ENCODE measurements around the gene IMMP1L. TPM values are rescaled to one million over a fixed set of nuclear protein-coding genes. Genes with fewer than 3 reads are reported as not detected.

The IMMP1L gene
- total and polyA plus RNA-seq, 2 donors (not counting 3 experiments of a cell fraction or from before 2014, with no cell fraction given): 14.8 to 41.8 TPM

DNA sequence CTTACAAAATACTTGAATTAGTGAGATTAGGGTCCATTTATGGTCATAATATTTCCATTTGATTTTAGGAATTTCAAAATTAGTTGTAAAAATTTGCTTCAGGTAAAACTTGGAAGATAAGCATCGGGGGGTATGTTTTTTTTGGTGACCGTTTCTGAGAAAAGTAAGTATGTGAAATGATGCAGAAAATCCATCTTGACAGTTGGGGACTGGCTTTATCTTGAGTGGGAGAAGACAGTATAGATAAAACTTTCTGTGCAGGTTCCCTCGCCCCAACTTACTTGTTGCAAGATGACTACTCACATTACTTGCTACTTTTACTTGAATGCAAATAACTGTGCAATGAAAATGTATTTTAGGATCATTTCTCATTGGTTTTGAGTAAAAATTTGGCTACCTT lies 90.3 kb downstream of the IMMP1L start:
- Histone ChIP-seq H3K4me2 (ENCODE audit: insufficient read depth, low read length) (no peak overlapping the region), H3K4me1 (ENCODE audit: control insufficient read depth, extremely low read depth, insufficient read depth, low read length) (no peaks in the 10 kb centered on the region), H4K20me1 (replicated peaks; ENCODE audit: control insufficient read depth, extremely low read depth, insufficient read depth, low read length) (no peaks in the 10 kb centered on the region), H3K9me3 (replicated peaks; ENCODE audit: control insufficient read depth, insufficient read depth, low read length) (no peaks in the 10 kb centered on the region), H2AFZ (ENCODE audit: low read depth, low read length) (no peak overlapping the region), H3K9ac (replicated peaks; ENCODE audit: extremely low read depth, insufficient read depth, low read length) (no peak overlapping the region), H3K4me3 (replicated peaks in 1 of 3; ENCODE audit: insufficient read depth in 1 of 3, low read depth in 1 of 3, low read length in 3 of 3) (no peak overlapping the region), H3K36me3 (ENCODE audit: control insufficient read depth in 2 of 2, extremely low read depth in 1 of 2, insufficient read depth in 2 of 2, low read length in 2 of 2) (no peaks in the 10 kb centered on the region), H3K9me1 (replicated peaks; ENCODE audit: control insufficient read depth, extremely low read depth, insufficient read depth, low read length) (peaks cover 3% of the 10 kb centered on the region), H3K79me2 (ENCODE audit: control insufficient read depth, insufficient read depth, low read length) (no peaks in the 10 kb centered on the region), H3K27me3 (ENCODE audit: control insufficient read depth in 2 of 2, insufficient read depth in 2 of 2, low read length in 2 of 2) (no peaks in the 10 kb centered on the region), H3K27ac (ENCODE audit: insufficient read depth, low read depth, low read length) (no peak overlapping the region)
- TF ChIP-seq FOS (IDR thresholded peaks at IDR 0.05; ENCODE audit: borderline replicate concordance, insufficient read depth, low read length) (no peak), JUN (IDR thresholded peaks at IDR 0.05; ENCODE audit: borderline replicate concordance, insufficient read depth, insufficient read length, low read depth) (no peak), EZH2 (IDR thresholded peaks at IDR 0.05; ENCODE audit: borderline replicate concordance, low read depth, low read length, severe bottlenecking) (no peak)
- TF ChIP-seq, protein P1, sequence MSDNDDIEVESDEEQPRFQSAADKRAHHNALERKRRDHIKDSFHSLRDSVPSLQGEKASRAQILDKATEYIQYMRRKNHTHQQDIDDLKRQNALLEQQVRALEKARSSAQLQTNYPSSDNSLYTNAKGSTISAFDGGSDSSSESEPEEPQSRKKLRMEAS (IDR thresholded peaks at IDR 0.05; ENCODE audit: insufficient read depth, insufficient read length): no peak
- POLR2A ChIA-PET: no interaction called here
- BruUV-seq (replicated peaks): no TSS peak
- intact Hi-C loops (cut with micrococcal nuclease): no loop called here
- dilution Hi-C loops (cut with MboI; ENCODE audit: extremely low pct_ligation_motif_present, low sequenced_read_pairs): no loop called here
- DNase-seq (ENCODE audit: low read depth, low spot score) (no peak), FAIRE-seq (no peak)
- CTCF ChIA-PET: interaction anchor here (1.1 to 1.2 kb wide), 2 partner anchors 17 to 22 kb away, joined by 3 to 4 read pairs; no protein-coding TSS in a partner anchor

DNA sequence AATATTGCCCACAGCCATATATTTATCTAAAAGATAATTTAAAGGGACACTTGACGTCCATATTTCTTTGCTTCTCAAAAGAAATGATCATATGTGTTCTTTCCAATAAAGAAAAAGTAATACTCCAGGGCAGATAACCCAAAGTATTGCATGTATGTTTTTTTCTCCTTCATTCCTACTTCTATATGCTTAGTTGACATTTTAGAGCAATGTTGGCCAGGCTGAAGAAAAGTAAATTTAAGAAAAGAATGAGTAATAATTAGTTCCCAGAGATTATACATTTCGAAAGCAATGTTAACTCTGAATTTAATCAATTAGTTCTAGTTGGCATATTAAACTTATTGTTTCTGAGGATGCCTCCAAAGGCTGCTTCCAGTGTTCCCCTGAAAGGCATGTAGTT lies 91.6 kb downstream of the IMMP1L start:
- Histone ChIP-seq H3K36me3 (ENCODE audit: control insufficient read depth in 2 of 2, extremely low read depth in 1 of 2, insufficient read depth in 2 of 2, low read length in 2 of 2) (no peaks in the 10 kb centered on the region), H4K20me1 (replicated peaks; ENCODE audit: control insufficient read depth, extremely low read depth, insufficient read depth, low read length) (no peaks in the 10 kb centered on the region), H3K9ac (replicated peaks; ENCODE audit: extremely low read depth, insufficient read depth, low read length) (no peak overlapping the region), H3K79me2 (ENCODE audit: control insufficient read depth, insufficient read depth, low read length) (no peaks in the 10 kb centered on the region), H3K4me1 (ENCODE audit: control insufficient read depth, extremely low read depth, insufficient read depth, low read length) (no peaks in the 10 kb centered on the region), H3K9me3 (replicated peaks; ENCODE audit: control insufficient read depth, insufficient read depth, low read length) (no peaks in the 10 kb centered on the region), H3K4me3 (replicated peaks in 1 of 3; ENCODE audit: insufficient read depth in 1 of 3, low read depth in 1 of 3, low read length in 3 of 3) (no peak overlapping the region), H3K4me2 (ENCODE audit: insufficient read depth, low read length) (no peak overlapping the region), H3K27me3 (ENCODE audit: control insufficient read depth in 2 of 2, insufficient read depth in 2 of 2, low read length in 2 of 2) (no peaks in the 10 kb centered on the region), H2AFZ (ENCODE audit: low read depth, low read length) (no peak overlapping the region), H3K9me1 (replicated peaks; ENCODE audit: control insufficient read depth, extremely low read depth, insufficient read depth, low read length) (peaks cover 3% of the 10 kb centered on the region), H3K27ac (ENCODE audit: insufficient read depth, low read depth, low read length) (no peak overlapping the region)
- intact Hi-C loops (cut with micrococcal nuclease) (no loop called here), dilution Hi-C loops (cut with MboI; ENCODE audit: extremely low pct_ligation_motif_present, low sequenced_read_pairs) (no loop called here)
- TF ChIP-seq POLR2A (IDR thresholded peaks at IDR 0.05; ENCODE audit: low read depth, low read length) (no peak), JUN (IDR thresholded peaks at IDR 0.05; ENCODE audit: borderline replicate concordance, insufficient read depth, insufficient read length, low read depth) (no peak), POLR2AphosphoS5 (IDR thresholded peaks at IDR 0.05; ENCODE audit: insufficient read depth, low read depth, low read length) (no peak)
- BruUV-seq (replicated peaks): no TSS peak
- POLR2A ChIA-PET: no interaction called here
- CTCF ChIA-PET: interaction anchor here (0.6 to 1.6 kb wide), 4 partner anchors 12 to 479 kb away, joined by 3 read pairs; no protein-coding TSS in a partner anchor
- FAIRE-seq: no peak
- no peak for DNase-seq (ENCODE audit: low read depth, low spot score)

Measured in endothelial cell of umbilical vein (primary cell).